RWPE1 (cell line): ENCODE results near the gene SEZ6.

Source experiments
- CTCF ChIA-PET: fragments of 350-600 bp; sonication (Branson Sonifier 250); formaldehyde crosslinking; extraction: SDS; loops from one replicate; lab custom pipeline; 2021; lab: Yijun Ruan, JAX
- POLR2A ChIA-PET: fragments of 400-600 bp; formaldehyde crosslinking; extraction: SDS; loops from one replicate; lab custom pipeline; 2020; ENCODE audit warnings: antibody characterized with exemption; ENCODE audit not compliant: low non-redundant PET; lab: Yijun Ruan, JAX
- DNase-seq: peaks from one replicate; pipeline ENCODE4 v3.0.0; 2012; ENCODE audit warnings: low spot score
- H3K27ac ChIP-seq: fragments of 450-650 bp; 2 replicates; pipeline ENCODE4 v1.5.1; 2017
- TF ChIP-seq, protein P1 (sequence below): fragments of 450-650 bp; conservative IDR thresholded peaks from 2 replicates; pipeline ENCODE4 v1.5.1; 2017; ENCODE audit warnings: low read depth, mild to moderate bottlenecking

Gene SEZ6

DNA sequence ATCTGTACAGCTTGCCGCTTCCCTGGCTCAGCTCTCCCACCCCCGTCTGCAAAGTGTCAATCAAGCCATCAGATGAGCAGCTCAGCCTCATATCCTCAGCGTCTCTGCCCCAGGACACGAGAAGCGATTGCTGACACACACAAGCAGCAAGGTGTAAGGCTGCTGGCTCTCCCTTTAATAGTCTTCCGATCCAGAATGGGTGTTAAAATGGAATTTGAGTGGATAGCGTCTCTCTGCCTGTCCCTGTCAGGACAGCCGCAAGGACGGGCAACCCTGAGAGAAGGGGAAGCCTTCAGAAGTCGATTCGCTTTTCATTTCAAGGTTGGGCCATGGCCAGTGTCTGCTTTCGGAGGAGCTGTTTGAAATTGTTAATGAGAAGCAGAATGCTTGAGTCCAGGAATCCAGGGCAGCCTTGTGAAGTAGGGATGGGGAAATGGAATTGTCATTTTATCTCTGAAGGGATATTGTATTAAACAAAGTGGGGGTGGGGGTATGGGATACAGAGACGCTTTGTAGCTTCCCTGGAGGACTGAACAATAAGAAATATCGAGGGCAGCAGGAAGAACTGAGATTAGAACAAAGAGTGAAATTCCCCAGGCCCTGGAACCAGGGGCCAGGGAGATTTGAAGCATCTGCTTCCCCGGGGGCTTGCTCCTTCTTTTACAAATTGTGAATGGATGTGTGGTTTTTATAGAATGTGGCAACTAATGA, 32.4 kb upstream of the SEZ6 start:
- ChIA-PET CTCF (no interaction called here), POLR2A (no interaction called here)
- DNase-seq: no peak
- TF ChIP-seq, protein P1, sequence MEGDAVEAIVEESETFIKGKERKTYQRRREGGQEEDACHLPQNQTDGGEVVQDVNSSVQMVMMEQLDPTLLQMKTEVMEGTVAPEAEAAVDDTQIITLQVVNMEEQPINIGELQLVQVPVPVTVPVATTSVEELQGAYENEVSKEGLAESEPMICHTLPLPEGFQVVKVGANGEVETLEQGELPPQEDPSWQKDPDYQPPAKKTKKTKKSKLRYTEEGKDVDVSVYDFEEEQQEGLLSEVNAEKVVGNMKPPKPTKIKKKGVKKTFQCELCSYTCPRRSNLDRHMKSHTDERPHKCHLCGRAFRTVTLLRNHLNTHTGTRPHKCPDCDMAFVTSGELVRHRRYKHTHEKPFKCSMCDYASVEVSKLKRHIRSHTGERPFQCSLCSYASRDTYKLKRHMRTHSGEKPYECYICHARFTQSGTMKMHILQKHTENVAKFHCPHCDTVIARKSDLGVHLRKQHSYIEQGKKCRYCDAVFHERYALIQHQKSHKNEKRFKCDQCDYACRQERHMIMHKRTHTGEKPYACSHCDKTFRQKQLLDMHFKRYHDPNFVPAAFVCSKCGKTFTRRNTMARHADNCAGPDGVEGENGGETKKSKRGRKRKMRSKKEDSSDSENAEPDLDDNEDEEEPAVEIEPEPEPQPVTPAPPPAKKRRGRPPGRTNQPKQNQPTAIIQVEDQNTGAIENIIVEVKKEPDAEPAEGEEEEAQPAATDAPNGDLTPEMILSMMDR: no peak
- H3K27ac ChIP-seq: no peak overlapping the region

DNA sequence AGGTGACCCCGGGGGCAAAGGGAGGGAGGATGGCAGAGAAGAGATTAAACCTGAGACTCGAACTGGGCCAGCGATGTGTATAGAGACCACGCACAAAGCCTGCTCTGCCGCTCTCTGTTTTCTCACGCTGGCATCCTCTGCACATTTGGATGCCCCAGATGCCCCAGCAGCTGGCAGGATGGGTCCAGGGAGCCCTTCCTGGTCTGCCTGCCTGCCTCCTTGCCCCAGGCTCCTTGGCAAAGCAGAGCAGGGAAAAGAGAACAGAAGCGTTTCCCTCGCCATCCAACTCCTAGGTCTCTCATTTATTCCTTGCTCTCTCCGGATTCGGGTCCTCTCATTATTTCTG, 31.9 kb upstream of the SEZ6 start:
- POLR2A ChIA-PET: no interaction called here
- TF ChIP-seq, protein P1: no peak
- CTCF ChIA-PET: interaction anchor here (1.0 kb wide), 1 partner anchor 12 kb away, joined by 3 read pairs; no protein-coding TSS in a partner anchor
- no peak overlapping the region for H3K27ac ChIP-seq
- no peak for DNase-seq

DNA sequence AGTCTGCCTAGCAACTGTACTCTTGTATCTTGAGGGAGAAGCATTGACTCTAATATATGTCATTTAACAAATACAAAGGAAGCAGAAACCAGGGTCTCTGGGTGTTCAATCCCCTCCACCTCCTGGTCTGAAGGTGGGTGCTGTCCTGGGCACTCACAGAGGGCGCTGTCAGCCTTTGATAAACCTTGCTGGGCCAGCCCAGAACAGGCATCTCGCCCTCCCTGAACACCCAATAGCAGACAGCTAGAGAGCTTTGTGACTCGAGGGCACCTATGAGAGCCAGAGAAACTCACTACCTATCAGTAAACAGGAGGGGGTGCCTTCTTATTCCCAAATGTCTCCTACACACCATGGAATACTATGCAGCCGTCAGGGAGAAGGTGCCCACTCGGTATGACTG, 30.8 kb upstream of the SEZ6 start:
- CTCF ChIA-PET: interaction anchor here (1.0 kb wide), 1 partner anchor 11 kb away, joined by 3 read pairs; no protein-coding TSS in a partner anchor
- no peak overlapping the region for H3K27ac ChIP-seq
- DNase-seq: no peak
- POLR2A ChIA-PET: no interaction called here
- TF ChIP-seq, protein P1: no peak

DNA sequence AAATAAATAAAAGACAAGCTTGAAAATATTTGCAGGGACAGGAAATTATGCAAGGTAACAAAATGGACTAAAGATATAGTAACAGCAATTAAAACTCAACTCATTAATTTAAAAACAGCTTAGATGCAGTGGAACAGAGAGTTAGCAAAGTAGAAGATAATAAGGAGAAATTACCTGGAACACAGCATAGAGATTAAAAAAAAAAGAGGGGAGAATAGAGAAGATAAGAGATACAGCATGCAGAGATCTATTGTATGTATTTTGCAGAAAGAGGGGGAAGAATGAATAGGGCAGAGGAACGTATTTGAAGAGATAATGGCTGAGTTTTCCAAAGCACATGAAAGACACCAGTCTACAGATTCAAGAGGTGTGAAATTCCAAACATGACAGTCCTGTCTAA, 28.7 kb upstream of the SEZ6 start:
- TF ChIP-seq, protein P1: no peak
- CTCF ChIA-PET: no interaction called here
- no peak overlapping the region for H3K27ac ChIP-seq
- DNase-seq: no peak
- POLR2A ChIA-PET: no interaction called here

DNA sequence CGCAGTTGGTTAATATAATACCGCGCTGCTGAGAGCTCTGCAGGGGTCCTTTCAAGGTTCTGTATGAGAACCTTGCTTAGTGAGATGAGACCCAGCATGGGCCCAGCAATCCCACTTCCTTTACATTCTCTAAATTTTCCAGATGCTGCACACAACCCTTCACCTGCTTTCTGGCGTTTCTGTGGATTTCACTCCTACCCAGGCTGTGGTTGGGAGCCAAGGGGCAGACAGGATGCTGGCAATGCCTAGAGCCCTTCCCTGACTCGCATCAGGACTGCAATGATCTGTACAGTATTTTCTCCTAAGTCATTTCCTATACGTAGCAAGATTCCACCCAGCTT, 27.0 kb upstream of the SEZ6 start:
- TF ChIP-seq, protein P1: no peak
- ChIA-PET POLR2A (no interaction called here), CTCF (no interaction called here)
- no peak for DNase-seq
- H3K27ac ChIP-seq: no peak overlapping the region

DNA sequence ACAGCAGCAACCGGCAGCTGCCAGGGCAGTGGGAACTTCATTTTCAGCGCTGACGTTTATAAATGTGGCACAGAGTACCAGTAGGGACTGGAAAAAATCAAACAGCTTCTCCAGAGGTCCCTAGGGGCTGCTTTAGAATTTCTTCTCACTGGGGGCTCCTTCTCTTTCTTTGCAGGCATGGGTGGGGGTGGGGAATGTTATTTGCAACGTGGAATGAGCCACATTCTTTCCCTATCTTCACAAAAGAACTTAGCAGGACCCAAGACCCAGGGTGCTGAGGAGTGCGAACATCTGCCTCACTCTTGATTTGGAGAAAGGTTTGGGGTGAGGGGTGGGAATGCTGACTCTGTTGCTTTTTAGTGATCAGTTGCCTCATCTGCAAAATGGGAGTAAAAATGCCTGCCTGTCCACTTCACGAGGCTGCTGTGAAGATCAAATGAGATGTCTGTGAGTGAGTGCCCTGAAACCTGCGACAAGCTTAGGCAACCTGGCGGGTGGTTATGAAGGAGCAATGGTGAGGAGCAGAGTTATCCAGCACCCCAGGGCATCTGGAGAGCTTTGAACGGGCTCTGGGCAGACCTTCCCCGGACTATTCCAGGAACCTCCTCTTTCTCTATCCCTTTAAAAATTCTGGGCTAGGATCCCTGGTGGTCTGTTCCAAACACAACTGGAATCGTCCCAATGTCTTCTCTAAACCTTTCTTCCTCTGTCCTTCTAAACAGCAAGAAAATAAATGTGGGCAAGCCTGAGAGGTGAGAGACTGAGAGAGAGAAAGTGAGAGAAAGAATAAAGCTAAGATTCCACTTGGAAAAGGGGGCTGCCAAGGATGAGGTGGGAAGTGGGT, 26.4 kb upstream of the SEZ6 start:
- ChIA-PET POLR2A (no interaction called here), CTCF (interaction anchor here (0.7 kb wide), 1 partner anchor 79 kb away, joined by 3 read pairs; no protein-coding TSS in a partner anchor)
- H3K27ac ChIP-seq: no peak overlapping the region
- TF ChIP-seq, protein P1: no peak
- DNase-seq: no peak
